ENCODE results near the gene OVCA2. TPM values are rescaled to one million over a fixed set of nuclear protein-coding genes. Genes with fewer than 3 reads are reported as not detected.
A peak's percentile ranks its signal among the peaks of the same experiment; 100 is the strongest.

Gene OVCA2
- polyA plus RNA-seq, 1 donor (not counting 4 experiments of a cell fraction or from before 2014, with no cell fraction given): 41.2 TPM

- no peak overlapping the region for H3K9ac ChIP-seq (ENCODE audit: control insufficient read depth, extremely low read depth, insufficient read depth, low read length)
These were observed 7.0 kb downstream of the OVCA2 start for GRCh38 chr17:2048805-2049204.

GRCh38 chr17:2049333-2050299 lies 7.8 kb downstream of the OVCA2 start:
- H3K27me3 ChIP-seq (ENCODE audit: control insufficient read depth, extremely low read depth, insufficient read depth, low read length): peaks cover 9% of the 10 kb centered on the region
- H2AFZ ChIP-seq (ENCODE audit: control insufficient read depth, low read length): peak overlapping the region; percentile 75
- peaks cover 23% of the 10 kb centered on the region for H3K4me1 ChIP-seq (ENCODE audit: control insufficient read depth, extremely low read depth, insufficient read depth, low read length)
- dilution Hi-C loops (cut with MboI; ENCODE audit: extremely low pct_ligation_motif_present, low sequenced_read_pairs): no loop called here
- FAIRE-seq (no peak), DNase-seq (ENCODE audit: low read depth, low spot score) (no peak)
- H3K27ac ChIP-seq (ENCODE audit: control insufficient read depth, insufficient read depth, low read length): peak overlapping the region; percentile 49
- H3K36me3 ChIP-seq (ENCODE audit: control insufficient read depth in 2 of 2, extremely low read depth in 1 of 2, insufficient read depth in 2 of 2, low read length in 2 of 2): no peaks in the 10 kb centered on the region
- peaks cover under 1% of the 10 kb centered on the region for H3K79me2 ChIP-seq (ENCODE audit: control insufficient read depth, insufficient read depth, low read length)
- H4K20me1 ChIP-seq (ENCODE audit: control insufficient read depth, extremely low read depth, insufficient read depth, low read length): peaks cover 8% of the 10 kb centered on the region
- peak overlapping the region; percentile 97 for H3K4me2 ChIP-seq (ENCODE audit: control insufficient read depth, extremely low read depth, insufficient read depth, low read depth, low read length)
- H3K9ac ChIP-seq (ENCODE audit: control insufficient read depth, extremely low read depth, insufficient read depth, low read length): peak overlapping the region; percentile 88
- no peak for TF ChIP-seq CTCF (optimal IDR thresholded peaks at IDR 0.05 in 1 of 3, IDR thresholded peaks at IDR 0.05 in 1 of 3, conservative IDR thresholded peaks at IDR 0.05 in 1 of 3; ENCODE audit: extremely low read depth in 1 of 3, insufficient read depth in 2 of 3, low read length in 3 of 3)
- H3K9me3 ChIP-seq (ENCODE audit: control insufficient read depth, low read depth, low read length): no peaks in the 10 kb centered on the region
- H3K4me3 ChIP-seq (ENCODE audit: control insufficient read depth in 2 of 3, extremely low read depth in 1 of 3, insufficient read depth in 2 of 3, low read depth in 1 of 3, low read length in 3 of 3): peak overlapping the region; percentile 57 to 81 (median 76)
- no peaks in the 10 kb centered on the region for H3K9me1 ChIP-seq (ENCODE audit: control insufficient read depth, extremely low read depth, insufficient read depth, low read length)

More at GRCh38 chr17:2048805-2049204, 7.0 kb downstream of the OVCA2 start:
- Histone ChIP-seq H3K9me3 (ENCODE audit: control insufficient read depth, low read depth, low read length) (no peaks in the 10 kb centered on the region), H2AFZ (ENCODE audit: control insufficient read depth, low read length) (no peak overlapping the region), H3K36me3 (ENCODE audit: control insufficient read depth in 2 of 2, extremely low read depth in 1 of 2, insufficient read depth in 2 of 2, low read length in 2 of 2) (peaks cover 1 to 2% of the 10 kb centered on the region in 2 experiments), H3K4me1 (ENCODE audit: control insufficient read depth, extremely low read depth, insufficient read depth, low read length) (peaks cover 23% of the 10 kb centered on the region), H3K9me1 (ENCODE audit: control insufficient read depth, extremely low read depth, insufficient read depth, low read length) (no peaks in the 10 kb centered on the region), H3K4me2 (ENCODE audit: control insufficient read depth, extremely low read depth, insufficient read depth, low read depth, low read length) (peak overlapping the region; percentile 97), H3K79me2 (ENCODE audit: control insufficient read depth, insufficient read depth, low read length) (peaks cover 4% of the 10 kb centered on the region), H3K27me3 (ENCODE audit: control insufficient read depth, extremely low read depth, insufficient read depth, low read length) (peaks cover 9% of the 10 kb centered on the region), H4K20me1 (ENCODE audit: control insufficient read depth, extremely low read depth, insufficient read depth, low read length) (peaks cover 12% of the 10 kb centered on the region), H3K27ac (ENCODE audit: control insufficient read depth, insufficient read depth, low read length) (peak overlapping the region; percentile 49), H3K4me3 (ENCODE audit: control insufficient read depth in 2 of 3, extremely low read depth in 1 of 3, insufficient read depth in 2 of 3, low read depth in 1 of 3, low read length in 3 of 3) (peak overlapping the region in 2 of 3 experiments; percentile 76 to 81)
- FAIRE-seq: no peak
- no peak for DNase-seq (ENCODE audit: low read depth, low spot score)
- dilution Hi-C loops (cut with MboI; ENCODE audit: extremely low pct_ligation_motif_present, low sequenced_read_pairs): no loop called here
- no peak for TF ChIP-seq CTCF (optimal IDR thresholded peaks at IDR 0.05 in 1 of 3, IDR thresholded peaks at IDR 0.05 in 1 of 3, conservative IDR thresholded peaks at IDR 0.05 in 1 of 3; ENCODE audit: extremely low read depth in 1 of 3, insufficient read depth in 2 of 3, low read length in 3 of 3)
- TF ChIP-seq EZH2 (IDR thresholded peaks at IDR 0.05; ENCODE audit: low read length): no peak

Data from keratinocyte (primary cell).